Retinal pigment epithelial cell (primary cell): Measurements from ENCODE around the gene TAT.
"Not testable (repeated sequence)": the region's sequence is repeated elsewhere in the genome, so short reads cannot be mapped to it uniquely, and the experiment has no call there.

ENCODE experiments used
- DNase-seq: peaks from one replicate; pipeline ENCODE4 v3.0.0-alpha.2; 2010; ENCODE audit warnings: low read depth
- H3K4me3 ChIP-seq: 2 replicates; pipeline ENCODE4 v1.5.1; 2011; ENCODE audit warnings: mild to moderate bottlenecking, low read length, control low read depth, moderate library complexity
- TF ChIP-seq, protein P1 (sequence below): conservative IDR thresholded peaks from 2 replicates; pipeline ENCODE4 v1.5.1; 2011; ENCODE audit warnings: low read depth, low read length, control low read depth, inconsistent platforms

Gene TAT

DNA sequence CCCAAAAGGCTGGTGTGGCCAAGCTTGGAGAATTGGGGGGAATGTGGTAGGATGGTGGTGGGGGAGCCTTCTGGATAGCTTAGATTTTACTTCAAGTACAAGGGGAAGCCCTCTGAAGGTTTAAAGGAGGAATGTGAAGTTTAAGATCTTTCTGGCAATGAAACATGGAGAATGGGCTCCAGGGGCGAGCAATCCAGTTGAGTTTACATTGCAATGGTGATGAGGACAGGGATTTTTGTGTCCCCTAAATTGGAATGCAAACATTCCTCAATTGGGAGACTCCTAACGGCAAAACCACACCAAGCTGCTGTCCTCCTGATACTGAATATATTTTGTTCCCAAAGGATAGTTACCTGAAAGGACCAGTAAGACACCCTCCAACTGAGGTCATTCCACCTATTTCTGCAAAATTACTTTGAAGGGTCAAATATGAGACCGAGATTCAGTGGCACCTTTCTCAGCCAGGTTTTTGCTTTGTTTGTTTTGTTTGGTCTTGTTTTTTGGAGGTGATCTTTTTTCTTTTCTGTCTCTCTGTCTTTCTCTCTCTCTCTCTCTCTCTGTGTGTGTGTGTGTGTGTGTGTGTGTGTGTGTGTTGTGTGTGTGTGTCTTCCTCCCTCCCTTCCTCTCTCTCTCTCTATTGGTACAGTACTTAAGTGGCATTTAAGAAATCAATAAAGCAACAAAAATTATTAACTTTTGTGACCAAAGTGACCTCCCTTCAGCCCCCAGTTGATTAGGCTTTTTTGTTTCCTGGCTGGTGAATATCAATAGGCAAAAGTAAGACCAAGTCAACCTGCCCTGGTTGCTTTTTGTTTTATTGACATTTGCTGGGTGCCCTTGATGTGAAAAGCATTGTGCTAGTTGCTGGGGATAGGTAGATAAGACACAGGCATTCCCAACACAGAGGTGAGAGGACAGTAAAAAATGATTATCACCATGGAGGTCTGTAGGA is 16.4 kb upstream of the TAT start:
- TF ChIP-seq, protein P1, sequence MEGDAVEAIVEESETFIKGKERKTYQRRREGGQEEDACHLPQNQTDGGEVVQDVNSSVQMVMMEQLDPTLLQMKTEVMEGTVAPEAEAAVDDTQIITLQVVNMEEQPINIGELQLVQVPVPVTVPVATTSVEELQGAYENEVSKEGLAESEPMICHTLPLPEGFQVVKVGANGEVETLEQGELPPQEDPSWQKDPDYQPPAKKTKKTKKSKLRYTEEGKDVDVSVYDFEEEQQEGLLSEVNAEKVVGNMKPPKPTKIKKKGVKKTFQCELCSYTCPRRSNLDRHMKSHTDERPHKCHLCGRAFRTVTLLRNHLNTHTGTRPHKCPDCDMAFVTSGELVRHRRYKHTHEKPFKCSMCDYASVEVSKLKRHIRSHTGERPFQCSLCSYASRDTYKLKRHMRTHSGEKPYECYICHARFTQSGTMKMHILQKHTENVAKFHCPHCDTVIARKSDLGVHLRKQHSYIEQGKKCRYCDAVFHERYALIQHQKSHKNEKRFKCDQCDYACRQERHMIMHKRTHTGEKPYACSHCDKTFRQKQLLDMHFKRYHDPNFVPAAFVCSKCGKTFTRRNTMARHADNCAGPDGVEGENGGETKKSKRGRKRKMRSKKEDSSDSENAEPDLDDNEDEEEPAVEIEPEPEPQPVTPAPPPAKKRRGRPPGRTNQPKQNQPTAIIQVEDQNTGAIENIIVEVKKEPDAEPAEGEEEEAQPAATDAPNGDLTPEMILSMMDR, result no peak

DNA sequence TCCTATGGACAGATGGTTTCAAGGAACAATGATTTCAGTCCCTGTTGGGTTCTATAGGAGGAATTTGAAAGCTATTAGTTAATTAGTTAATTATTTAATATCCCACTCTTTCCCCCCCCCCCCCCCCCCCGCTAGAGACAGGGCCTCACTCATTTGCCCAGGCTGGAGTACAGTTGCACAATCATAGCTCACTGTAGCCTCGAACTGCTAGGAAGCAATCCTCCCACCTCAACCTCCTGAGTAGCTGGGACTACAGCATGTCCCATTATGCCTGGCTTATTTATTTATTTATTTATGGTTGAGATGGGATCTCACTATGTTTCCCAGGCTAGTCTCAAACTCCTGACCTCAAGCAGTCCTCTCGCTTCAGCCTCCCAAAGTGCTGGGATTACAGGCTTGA is 15.0 kb upstream of the TAT start:
- no peak for DNase-seq
- TF ChIP-seq, protein P1, result no peak
- H3K4me3 ChIP-seq, result no peak overlapping the region

More for the DNA sequence above, 16.4 kb upstream of the TAT start:
- no peak for DNase-seq
- no peak overlapping the region for H3K4me3 ChIP-seq

DNA sequence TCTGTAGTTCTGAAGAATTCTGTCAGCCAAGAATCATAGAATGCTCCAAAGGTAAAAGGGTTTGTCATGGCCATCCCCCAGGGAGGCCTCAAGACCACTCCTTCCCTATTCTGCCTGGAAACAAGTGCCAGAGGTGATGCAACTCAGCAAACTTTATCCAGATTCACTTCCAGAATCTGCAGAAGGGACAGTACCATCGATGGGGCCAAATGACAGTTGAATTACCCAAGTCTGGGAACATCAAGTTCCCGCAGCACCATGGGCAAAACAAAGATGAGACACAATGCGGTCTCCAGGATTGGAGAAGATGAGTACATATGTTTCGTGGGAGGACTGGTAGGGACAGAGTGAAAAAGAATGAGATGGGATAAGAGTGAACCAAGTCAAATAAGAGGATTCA is 13.7 kb upstream of the TAT start:
- no peak for DNase-seq
- H3K4me3 ChIP-seq, result no peak overlapping the region
- TF ChIP-seq, protein P1, result no peak

DNA sequence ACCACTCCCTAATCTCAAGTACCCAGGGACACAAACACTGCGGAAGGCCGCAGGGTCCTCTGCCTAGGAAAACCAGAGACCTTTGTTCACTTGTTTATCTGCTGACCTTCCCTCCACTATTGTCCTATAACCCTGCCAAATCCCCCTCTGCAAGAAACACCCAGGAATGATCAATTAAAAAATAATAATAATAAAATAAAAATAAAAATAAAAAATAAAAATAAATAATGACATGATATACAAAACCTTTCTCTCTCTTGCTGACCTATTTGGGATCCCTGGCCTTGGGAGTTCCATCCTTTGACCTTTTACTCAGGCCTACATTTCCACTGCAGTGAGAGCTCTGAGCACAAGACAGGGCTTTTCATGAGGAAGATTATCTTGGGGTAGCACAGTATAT is 13.2 kb upstream of the TAT start:
- DNase-seq, H3K4me3 ChIP-seq: not testable (repeated sequence)

DNA sequence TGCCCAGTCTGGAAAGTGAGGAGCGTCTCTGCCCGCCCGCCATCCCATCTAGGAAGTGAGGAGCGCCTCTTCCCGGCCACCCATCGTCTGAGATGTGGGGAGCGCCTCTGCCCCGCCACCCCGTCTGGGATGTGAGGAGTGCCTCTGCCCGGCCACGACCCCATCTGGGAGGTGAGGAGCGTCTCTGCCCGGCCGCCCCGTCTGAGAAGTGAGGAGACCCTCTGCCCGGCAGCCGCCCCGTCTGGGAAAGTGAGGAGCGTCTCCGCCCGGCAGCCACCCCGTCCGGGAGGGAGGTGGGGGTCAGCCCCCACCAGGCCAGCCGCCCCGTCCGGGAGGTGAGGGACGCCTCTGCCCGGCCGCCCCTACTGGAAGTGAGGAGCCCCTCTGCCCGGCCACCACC is 12.4 kb upstream of the TAT start:
- DNase-seq, H3K4me3 ChIP-seq: not testable (repeated sequence)

DNA sequence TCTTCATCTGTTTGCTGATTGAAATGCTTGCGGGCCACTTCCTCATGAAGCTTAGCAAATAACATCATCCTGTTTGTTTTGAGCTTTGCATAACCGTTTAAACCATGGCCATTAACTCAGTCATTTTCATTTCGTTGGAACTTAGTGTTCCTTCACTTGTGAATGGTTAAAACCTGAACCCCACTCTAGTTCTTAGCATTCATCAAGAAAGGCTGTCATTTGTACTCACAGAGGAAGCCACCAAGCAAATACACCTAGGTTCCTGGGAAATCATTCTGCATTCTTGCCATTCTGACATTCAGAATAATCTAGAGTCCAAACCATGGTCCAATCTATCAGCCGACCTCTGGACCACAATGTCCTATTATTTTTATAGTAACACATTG is 8.4 kb upstream of the TAT start:
- no peak overlapping the region for H3K4me3 ChIP-seq
- TF ChIP-seq, protein P1, result no peak
- no peak for DNase-seq

DNA sequence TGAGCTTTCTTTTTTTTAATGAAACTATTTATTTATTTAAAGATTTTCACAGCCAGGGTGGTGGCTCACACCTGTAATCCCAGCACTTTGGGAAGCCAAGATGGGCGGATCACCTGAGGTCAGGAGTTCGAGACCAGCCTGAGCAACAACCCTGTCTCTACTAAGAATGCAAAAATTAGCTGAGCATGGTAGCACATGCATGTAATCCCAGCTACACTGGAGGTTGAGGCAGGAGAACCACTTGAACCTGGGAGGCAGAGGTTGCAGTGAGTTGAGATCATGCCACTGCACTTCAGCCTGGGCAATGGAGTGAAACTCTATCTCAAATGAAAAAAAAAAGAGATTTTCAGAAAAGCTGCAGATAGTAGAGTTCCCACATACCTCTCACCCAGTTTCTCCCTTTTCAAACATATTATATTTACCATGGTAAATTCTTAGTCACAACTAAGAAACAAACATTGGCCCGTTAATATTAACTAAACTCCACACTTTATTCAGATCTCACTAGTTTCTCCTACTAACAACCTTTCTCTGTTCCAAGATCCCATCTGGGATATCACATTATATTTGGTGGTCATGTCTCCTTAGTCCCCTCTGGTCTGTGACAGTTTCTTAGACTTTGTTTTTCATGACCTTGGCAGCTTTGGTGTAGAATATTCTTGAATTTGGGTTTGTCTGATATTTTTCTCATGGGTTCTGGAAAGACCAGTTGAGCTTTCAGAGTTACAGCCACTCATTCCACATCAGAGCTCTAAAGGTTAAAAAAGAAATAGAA is 7.8 kb upstream of the TAT start:
- TF ChIP-seq, protein P1, result no peak
- H3K4me3 ChIP-seq, result no peak overlapping the region
- no peak for DNase-seq

DNA sequence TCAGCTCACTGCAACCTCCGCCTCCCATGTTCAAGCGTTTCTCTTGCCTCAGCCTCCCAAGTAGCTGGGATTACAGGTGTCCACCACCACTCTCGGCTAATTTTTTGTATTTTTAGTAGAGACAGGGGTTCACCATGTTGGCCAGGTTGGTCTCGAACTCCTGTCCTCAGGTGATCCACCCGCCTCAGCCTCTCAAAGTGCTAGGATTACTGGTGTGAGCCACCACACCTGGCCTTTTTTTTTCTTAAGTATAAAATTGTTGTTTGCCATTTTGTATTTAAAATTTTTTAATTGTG is 5.6 kb upstream of the TAT start:
- not testable (repeated sequence) for DNase-seq, H3K4me3 ChIP-seq
